Stimulated activated memory B cell treated with anti-CD40 and anti-IgM and Interleukin-4, amounts not matched to agents 10 μg/mL and 1 μg/mL and 100 μg/mL, for 72 hours (primary cell): ENCODE measurements around the gene NVL.
A peak's percentile ranks its signal among the peaks of the same experiment; 100 is the strongest.
"Not testable (repeated sequence)": the region's sequence is repeated elsewhere in the genome, so short reads cannot be mapped to it uniquely, and the experiment has no call there.

Experiments used
- ATAC-seq: fragments of 150-1000 bp; cut with Tn5 transposase; 2 replicates; pipeline ENCODE4 v1.10.0; 2021
- H3K27ac Mint-ChIP-seq: one replicate; pipeline ENCODE4 v1.8.0; 2022; ENCODE audit warnings: mild to moderate bottlenecking, mixed read lengths
- H3K27me3 Mint-ChIP-seq: one replicate; pipeline ENCODE4 v1.8.0; 2022; ENCODE audit warnings: mixed read lengths
- H3K36me3 Mint-ChIP-seq: one replicate; pipeline ENCODE4 v1.8.0; 2022; ENCODE audit warnings: mixed read lengths
- H3K4me1 Mint-ChIP-seq: one replicate; pipeline ENCODE4 v1.8.0; 2022; ENCODE audit warnings: mixed read lengths
- H3K4me3 Mint-ChIP-seq: one replicate; pipeline ENCODE4 v1.8.0; 2022; ENCODE audit warnings: mild to moderate bottlenecking, moderate library complexity, mixed read lengths
- H3K9me3 Mint-ChIP-seq: one replicate; pipeline ENCODE4 v1.8.0; 2022; ENCODE audit warnings: mixed read lengths

NVL gene

DNA sequence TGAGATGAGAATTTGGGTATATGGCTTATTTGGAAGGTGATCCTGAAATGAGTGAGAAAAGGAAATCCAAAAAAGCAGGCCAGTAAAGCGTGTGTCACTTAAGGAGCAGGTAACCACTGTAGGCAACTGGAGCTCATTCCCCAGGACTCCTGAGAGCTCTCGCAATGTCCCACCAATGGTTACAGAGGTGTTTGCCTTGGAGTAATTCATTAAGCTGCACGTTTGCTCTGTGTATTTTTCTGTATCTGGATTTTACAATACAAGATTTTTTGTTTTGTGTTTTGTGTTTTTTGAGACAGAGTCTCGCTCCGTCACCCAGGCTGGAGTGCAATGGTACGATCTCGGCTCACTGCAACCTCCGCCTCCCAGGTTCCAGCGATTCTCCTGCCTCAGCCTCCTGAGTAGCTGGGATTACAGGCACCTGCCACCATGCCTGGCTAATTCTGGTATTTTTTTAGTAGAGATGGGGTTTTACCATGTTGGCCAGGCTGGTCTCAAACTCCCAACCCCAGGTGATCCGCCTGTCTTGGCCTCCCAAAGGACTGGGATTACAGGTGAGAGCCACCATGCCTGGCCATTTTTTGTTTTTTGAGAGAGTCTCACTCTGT, 123.9 kb downstream of the NVL start:
- not testable (repeated sequence) for H3K36me3 Mint-ChIP-seq
- H3K27ac Mint-ChIP-seq = peak overlapping the region; percentile 87

DNA sequence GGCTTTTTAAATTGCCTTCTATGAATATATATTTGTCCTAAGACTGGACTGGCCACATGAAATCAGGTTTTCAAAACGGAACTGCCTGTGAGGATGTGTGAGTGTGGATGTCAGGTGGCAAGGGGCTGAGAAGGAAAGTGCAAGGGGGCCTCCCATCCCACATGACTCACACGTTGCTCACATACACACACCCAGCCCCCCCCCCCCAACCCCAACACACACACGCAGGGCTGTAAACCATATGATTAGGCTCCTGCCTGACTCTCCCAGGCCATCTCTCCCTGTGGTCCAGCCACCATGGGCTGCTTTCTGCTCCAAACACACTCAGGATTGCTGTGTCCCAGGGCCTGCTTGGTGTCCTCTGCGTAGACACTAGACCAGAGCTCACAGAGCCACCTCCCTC, 124.5 kb downstream of the NVL start:
- peak; percentile 37 for ATAC-seq
- no peaks in the 10 kb centered on the region for H3K27me3 Mint-ChIP-seq
- no peaks in the 10 kb centered on the region for H3K36me3 Mint-ChIP-seq
- peak overlapping the region; percentile 61 for H3K4me3 Mint-ChIP-seq
- peak overlapping the region; percentile 87 for H3K27ac Mint-ChIP-seq
- no peaks in the 10 kb centered on the region for H3K9me3 Mint-ChIP-seq
- H3K4me1 Mint-ChIP-seq = peaks cover 44% of the 10 kb centered on the region

More for the DNA sequence above, 123.9 kb downstream of the NVL start:
- ATAC-seq, H3K27me3 Mint-ChIP-seq, H3K9me3 Mint-ChIP-seq, H3K4me3 Mint-ChIP-seq: not testable (repeated sequence)
- H3K4me1 Mint-ChIP-seq = peaks cover 46% of the 10 kb centered on the region

DNA sequence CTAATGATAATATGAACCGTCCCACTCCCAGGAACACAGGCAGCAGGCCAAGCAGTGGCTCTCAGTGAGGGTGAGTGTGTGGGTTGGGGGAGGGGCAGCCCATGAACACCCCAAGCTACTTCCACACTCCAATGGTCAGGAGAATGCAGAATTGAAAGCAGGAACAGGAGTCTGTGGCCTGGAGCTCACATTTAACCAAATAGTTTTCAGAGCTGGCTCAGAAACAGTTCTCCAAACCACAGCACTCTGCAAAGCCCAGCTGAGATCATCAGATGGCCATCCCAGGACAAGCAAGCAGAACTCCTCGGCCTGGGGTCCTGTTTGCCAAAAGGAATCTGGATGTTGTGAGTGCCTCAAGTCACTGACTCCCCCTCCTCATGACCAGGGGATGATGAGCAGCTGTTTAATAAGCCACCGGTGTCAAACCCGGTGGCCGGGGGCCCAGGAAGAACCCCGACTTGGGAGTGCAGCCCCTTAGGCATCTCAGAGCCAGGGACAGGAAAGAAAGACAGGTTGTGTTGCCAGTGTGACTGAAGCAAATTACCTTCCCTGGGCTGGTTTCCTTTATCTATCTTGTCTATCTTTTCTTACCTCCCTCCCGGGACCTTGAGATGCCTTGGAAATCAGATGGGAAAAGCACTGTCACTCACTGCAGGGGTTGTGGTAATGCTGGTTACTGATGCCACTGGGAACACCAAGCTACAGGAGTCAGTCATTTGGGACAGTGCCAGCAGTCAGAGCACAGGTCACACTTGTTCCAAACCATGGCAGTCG, 126.5 kb downstream of the NVL start:
- Mint-ChIP-seq H3K36me3 (no peaks in the 10 kb centered on the region), H3K27ac (peak overlapping the region; percentile 74), H3K9me3 (no peaks in the 10 kb centered on the region), H3K27me3 (no peaks in the 10 kb centered on the region), H3K4me1 (peaks cover 30% of the 10 kb centered on the region), H3K4me3 (peak overlapping the region; percentile 43)
- peak; percentile 96 for ATAC-seq

DNA sequence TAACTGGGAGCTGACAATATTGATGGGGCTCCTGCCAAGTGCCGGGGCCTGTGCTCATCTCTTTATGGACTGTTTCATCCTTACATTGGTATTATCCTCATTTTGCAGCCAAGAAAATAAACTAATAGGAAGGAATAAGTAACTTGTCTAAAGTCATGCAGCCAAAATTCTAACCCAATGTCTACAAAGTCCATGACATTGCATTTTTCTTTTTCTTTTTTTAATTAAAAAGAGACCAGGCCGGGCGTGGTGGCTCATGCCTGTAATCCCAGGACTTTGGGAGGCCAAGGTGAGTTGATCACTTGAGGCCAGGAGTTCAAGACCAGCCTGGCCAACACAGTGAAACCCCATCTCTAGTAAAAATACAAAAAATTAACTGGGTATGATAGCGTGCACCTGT, 128.1 kb downstream of the NVL start:
- H3K9me3 Mint-ChIP-seq = no peaks in the 10 kb centered on the region
- peaks cover 30% of the 10 kb centered on the region for H3K4me1 Mint-ChIP-seq
- no peak for ATAC-seq
- no peak overlapping the region for H3K27ac Mint-ChIP-seq
- H3K27me3 Mint-ChIP-seq = no peaks in the 10 kb centered on the region
- no peaks in the 10 kb centered on the region for H3K36me3 Mint-ChIP-seq
- no peak overlapping the region for H3K4me3 Mint-ChIP-seq

DNA sequence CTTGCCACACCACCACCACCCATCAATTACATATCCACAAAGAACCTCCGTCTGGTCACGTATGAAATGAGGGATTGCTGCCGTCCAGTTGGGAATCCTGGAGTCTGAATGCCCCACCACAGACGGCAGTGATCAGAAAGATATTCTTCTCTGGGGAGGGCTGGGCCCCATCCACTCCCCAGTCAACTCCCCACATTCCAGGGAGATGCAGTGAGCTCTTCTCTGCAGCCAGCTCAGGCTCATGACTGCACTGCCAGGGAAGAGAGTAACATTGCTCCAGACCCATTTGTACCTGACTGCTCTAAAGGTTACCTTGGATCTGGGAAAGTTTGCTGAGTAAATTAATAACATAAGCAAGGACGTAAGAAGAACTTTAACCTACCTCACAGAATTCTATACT, 128.6 kb downstream of the NVL start:
- no peak for ATAC-seq
- Mint-ChIP-seq H3K9me3 (no peaks in the 10 kb centered on the region), H3K36me3 (no peaks in the 10 kb centered on the region), H3K4me3 (no peak overlapping the region), H3K4me1 (peaks cover 30% of the 10 kb centered on the region), H3K27me3 (no peaks in the 10 kb centered on the region), H3K27ac (no peak overlapping the region)

DNA sequence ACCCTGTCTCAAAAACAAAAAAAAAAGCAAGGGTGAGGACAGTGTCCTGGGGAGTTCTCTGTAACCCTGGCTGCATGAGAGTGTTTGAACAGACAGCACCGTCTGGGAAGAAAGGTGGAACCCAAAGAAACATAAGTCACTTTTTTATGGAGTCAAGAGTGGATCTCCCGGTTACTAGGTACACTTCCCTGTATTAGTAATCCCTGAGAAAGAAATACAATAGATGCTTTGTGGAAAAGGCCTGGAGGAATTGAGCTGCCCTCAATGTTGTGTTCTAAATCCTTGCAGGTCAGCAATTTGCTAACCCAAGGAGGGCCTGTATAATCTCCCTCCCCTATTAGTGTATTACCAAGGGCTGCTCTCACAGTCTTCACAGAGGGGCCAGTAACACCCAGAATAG, 130.3 kb downstream of the NVL start:
- H3K4me3 Mint-ChIP-seq = no peak overlapping the region
- ATAC-seq = no peak
- no peak overlapping the region for H3K27ac Mint-ChIP-seq
- no peaks in the 10 kb centered on the region for H3K9me3 Mint-ChIP-seq
- H3K36me3 Mint-ChIP-seq = peaks cover 14% of the 10 kb centered on the region
- peaks cover 23% of the 10 kb centered on the region for H3K4me1 Mint-ChIP-seq
- no peaks in the 10 kb centered on the region for H3K27me3 Mint-ChIP-seq

DNA sequence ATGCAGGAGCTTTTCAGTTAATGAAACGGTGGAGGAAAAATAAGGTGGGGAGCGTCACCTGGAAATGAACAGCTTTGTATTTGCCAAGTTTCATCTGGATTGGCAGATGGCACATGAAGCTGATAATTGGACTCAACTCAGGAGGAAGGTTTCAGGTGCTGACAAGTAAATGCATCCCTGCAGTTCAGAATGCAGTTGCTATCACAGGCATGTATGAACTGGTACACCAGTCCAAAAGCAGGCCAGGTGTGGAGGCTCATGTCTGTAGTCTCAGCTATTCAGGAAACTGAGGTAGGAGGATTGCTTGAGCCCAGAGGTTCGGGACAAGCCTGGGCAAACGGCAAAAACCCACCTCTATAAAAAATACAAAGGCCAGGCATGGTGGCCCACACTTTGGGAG, 131.4 kb downstream of the NVL start:
- no peak for ATAC-seq
- H3K9me3 Mint-ChIP-seq = no peaks in the 10 kb centered on the region
- no peaks in the 10 kb centered on the region for H3K27me3 Mint-ChIP-seq
- no peak overlapping the region for H3K4me3 Mint-ChIP-seq
- peaks cover 16% of the 10 kb centered on the region for H3K4me1 Mint-ChIP-seq
- H3K36me3 Mint-ChIP-seq = peaks cover 20% of the 10 kb centered on the region
- H3K27ac Mint-ChIP-seq = no peak overlapping the region

DNA sequence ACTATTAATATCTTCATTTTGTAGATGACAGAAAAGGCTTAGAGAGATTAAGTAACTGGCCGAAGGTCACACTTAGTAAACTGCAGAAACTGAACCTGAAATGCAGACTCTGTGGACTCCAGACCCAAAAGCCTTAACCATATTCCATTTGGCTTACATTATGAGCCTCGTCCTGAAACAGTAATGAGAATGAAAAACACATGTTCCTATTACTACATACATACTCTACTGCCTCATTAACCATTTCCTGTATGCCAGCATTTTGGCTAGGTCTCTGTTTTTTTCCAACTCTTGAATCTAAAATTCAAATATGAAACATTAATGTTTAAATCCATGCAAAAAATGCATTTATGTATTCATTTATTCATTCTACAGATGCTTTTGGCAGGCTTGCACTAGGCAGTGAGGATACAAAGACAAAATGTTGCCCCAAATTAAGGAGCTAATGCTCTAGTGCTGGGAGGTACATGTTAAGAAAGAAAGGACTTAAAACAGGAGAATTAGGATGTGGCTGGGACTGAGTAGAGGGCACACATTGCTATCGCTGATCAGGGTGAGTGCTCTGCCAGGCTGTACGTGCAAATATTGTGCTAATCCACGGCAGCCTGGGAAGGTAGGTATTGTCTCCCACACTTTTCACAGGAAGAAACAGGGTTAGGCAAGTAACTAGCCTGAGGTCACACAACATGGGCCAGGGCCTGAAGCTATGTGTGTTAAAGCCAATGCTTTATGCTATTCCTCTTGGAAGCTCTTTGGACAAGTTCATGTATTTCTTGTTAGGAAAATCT, 133.0 kb downstream of the NVL start:
- no peak for ATAC-seq

DNA sequence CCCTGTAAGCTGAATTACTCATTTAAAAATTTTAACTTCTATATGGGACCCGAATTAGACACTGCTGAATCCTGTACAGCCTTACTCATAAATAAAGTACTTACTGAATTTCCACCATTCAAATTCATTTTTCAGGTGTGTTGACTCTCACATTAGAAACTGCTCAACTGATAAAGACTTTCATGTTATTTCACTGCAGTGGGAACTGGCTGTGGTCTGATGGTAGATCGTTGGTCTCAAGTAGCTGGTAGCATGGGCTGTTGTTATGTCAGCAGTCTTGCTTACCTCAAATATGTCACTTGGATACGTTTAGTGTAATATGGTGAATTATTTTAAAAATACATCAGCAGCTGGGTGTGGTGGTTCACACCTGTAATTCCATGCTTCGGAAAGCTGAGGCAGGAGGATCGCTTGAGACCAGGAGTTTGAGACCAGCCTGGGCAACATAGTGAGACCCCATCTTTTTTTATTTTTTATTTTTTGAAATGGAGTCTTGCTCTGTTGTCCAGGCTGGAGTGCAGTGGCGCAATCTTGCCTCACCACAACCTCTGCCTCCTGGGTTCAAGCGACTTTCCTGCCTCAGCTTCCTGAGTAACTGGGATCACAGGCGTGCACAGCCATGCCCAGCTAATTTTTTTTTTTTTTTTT, 136.5 kb downstream of the NVL start:
- Mint-ChIP-seq H3K9me3 (no peaks in the 10 kb centered on the region), H3K27me3 (no peaks in the 10 kb centered on the region), H3K4me3 (no peak overlapping the region), H3K4me1 (peaks cover 25% of the 10 kb centered on the region), H3K27ac (peak overlapping the region; percentile 37), H3K36me3 (peaks cover 31% of the 10 kb centered on the region)
- ATAC-seq = no peak

More for the DNA sequence above, 133.0 kb downstream of the NVL start:
- H3K36me3 Mint-ChIP-seq = peaks cover 20% of the 10 kb centered on the region
- peaks cover 12% of the 10 kb centered on the region for H3K4me1 Mint-ChIP-seq
- H3K4me3 Mint-ChIP-seq = no peak overlapping the region
- H3K9me3 Mint-ChIP-seq = no peaks in the 10 kb centered on the region
- no peaks in the 10 kb centered on the region for H3K27me3 Mint-ChIP-seq
- no peak overlapping the region for H3K27ac Mint-ChIP-seq

DNA sequence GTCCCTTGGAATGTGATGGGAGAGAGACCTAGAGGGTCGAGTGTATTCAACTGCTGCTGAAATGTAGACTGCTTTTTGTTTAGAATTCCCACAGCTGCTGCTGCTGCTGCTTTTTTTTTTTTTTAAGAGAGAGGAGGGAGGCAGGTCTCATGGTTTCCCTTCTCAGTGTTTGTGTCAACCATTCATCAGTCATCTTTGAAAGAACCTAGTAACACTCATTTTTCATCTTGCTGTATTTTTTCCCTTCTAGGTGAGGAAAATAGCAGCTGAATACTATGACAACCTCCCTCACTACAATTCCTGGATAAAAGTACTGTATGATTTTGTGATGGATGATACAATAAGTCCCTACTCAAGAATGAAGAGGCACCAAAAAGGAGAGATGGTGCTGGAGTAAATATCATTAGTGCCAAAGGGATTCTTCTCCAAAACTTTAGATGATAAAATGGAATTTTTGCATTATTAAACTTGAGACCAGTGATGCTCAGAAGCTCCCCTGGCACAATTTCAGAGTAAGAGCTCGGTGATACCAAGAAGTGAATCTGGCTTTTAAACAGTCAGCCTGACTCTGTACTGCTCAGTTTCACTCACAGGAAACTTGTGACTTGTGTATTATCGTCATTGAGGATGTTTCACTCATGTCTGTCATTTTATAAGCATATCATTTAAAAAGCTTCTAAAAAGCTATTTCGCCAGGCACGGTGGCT, 137.7 kb downstream of the NVL start:
- peaks cover 33% of the 10 kb centered on the region for H3K36me3 Mint-ChIP-seq
- H3K27me3 Mint-ChIP-seq = no peaks in the 10 kb centered on the region
- H3K9me3 Mint-ChIP-seq = no peaks in the 10 kb centered on the region
- peak overlapping the region; percentile 37 for H3K27ac Mint-ChIP-seq
- H3K4me3 Mint-ChIP-seq = no peak overlapping the region
- peaks cover 27% of the 10 kb centered on the region for H3K4me1 Mint-ChIP-seq
- ATAC-seq = peak; percentile 88

DNA sequence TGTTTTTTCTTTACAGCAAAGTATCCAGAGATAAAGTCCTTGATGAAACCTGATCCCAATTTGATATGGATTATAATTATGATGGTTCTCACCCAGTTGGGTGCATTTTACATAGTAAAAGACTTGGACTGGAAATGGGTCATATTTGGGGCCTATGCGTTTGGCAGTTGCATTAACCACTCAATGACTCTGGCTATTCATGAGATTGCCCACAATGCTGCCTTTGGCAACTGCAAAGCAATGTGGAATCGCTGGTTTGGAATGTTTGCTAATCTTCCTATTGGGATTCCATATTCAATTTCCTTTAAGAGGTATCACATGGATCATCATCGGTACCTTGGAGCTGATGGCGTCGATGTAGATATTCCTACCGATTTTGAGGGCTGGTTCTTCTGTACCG, 140.4 kb downstream of the NVL start:
- H3K36me3 Mint-ChIP-seq = peaks cover 32% of the 10 kb centered on the region
- no peak overlapping the region for H3K27ac Mint-ChIP-seq
- no peak overlapping the region for H3K4me3 Mint-ChIP-seq
- ATAC-seq = no peak
- no peaks in the 10 kb centered on the region for H3K9me3 Mint-ChIP-seq
- H3K4me1 Mint-ChIP-seq = peaks cover 46% of the 10 kb centered on the region
- H3K27me3 Mint-ChIP-seq = no peaks in the 10 kb centered on the region

DNA sequence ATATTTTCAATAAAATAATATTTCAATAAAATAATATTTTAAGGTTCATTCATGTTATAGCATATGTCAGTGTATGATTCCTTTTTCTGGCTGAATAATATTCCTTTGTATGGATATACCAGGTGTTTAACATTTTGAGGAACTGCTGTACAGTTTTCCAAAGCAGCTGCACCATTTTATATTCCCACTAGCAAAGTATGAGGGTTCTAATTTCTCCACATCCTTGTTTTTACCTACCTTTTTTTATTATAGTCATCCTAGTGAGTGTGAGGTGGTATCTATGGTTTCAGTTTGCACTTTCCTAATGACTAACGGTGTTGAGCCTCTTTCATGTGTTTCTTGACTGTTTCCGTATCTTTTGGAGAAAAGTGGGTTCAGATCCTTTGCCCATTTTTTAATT, 141.7 kb downstream of the NVL start:
- H3K4me3 Mint-ChIP-seq = no peak overlapping the region
- no peak for ATAC-seq
- H3K4me1 Mint-ChIP-seq = peaks cover 52% of the 10 kb centered on the region
- no peaks in the 10 kb centered on the region for H3K27me3 Mint-ChIP-seq
- H3K36me3 Mint-ChIP-seq = peaks cover 25% of the 10 kb centered on the region
- no peak overlapping the region for H3K27ac Mint-ChIP-seq
- H3K9me3 Mint-ChIP-seq = no peaks in the 10 kb centered on the region

DNA sequence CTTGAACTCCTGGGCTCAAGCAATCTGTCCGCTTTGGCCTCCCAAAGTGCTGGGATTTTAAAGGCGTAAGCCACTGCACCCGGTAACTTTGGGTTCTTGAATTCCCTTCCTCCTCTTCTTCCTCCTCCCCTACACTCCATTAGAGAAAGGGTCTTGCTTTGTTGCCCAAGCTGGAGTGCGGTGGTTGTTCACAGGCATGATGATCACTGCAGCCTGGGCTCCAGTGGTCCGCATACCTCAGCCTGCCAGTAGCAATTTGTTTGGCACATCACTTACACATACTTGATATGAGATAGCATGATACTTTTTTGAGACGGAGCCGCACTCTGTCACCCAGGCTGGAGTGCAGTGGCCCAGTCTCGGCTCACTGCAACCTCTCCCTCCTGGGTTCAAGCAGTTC, 144.8 kb downstream of the NVL start:
- Mint-ChIP-seq H3K4me1 (peaks cover 68% of the 10 kb centered on the region), H3K27me3 (no peaks in the 10 kb centered on the region), H3K4me3 (peak overlapping the region; percentile 94), H3K9me3 (no peaks in the 10 kb centered on the region), H3K36me3 (peaks cover 25% of the 10 kb centered on the region), H3K27ac (peak overlapping the region; percentile 96)
- no peak for ATAC-seq

DNA sequence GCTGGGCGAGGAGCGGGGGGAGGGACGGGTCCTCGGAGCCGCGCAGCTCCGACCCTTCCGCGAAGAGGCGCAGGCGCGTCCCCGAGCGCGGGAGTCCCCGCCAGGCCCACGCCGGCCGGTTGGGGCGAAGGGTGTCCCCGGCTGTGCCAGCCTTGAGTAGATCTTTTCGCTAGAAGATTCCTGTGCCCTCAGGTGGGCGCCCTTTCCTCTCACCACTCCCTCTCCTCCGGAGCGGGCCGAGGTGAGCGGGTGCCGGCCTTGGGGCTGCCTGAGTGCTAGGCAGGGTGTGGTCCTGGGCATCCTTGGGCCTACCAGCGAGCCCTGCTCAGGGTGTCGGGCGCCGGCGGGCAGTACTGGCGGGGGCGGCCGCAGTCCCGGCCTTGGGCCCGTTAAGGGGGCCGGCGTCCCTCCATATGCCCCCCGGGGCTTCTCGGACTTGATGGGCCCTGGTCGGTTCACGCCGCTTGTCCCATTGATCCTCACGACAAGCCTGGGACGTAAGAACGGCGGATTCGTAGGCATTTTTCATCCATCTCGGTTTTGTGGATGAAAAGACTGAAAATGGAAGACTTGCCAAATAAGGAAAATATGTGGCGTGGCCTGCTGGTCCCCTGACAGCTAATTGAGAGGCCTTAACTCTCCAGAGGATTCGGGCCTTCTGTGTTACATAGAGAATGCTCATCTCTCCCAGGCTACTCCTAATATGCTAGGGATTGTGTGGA, 146.2 kb downstream of the NVL start:
- peak overlapping the region; percentile 96 for H3K27ac Mint-ChIP-seq
- H3K27me3 Mint-ChIP-seq = no peaks in the 10 kb centered on the region
- peak; percentile 78 for ATAC-seq
- peaks cover 58% of the 10 kb centered on the region for H3K4me1 Mint-ChIP-seq
- H3K4me3 Mint-ChIP-seq = peak overlapping the region; percentile 94
- peaks cover 18% of the 10 kb centered on the region for H3K36me3 Mint-ChIP-seq
- H3K9me3 Mint-ChIP-seq = no peaks in the 10 kb centered on the region
